OCI-LY1 (cell line): ENCODE results near the gene SERPINI2.

Source experiments
- H2AFZ ChIP-seq: fragments of 200-600 bp; sonication (generic), shearing (Covaris generic); 2 replicates; pipeline ENCODE4 v1.6.0; 2014; ENCODE audit warnings: antibody characterized with exemption, mild to moderate bottlenecking, low read length
- H3F3A ChIP-seq: fragments of 200-600 bp; sonication (generic), shearing (Covaris generic); 2 replicates; pipeline ENCODE4 v1.6.0; 2014; ENCODE audit warnings: mild to moderate bottlenecking, antibody characterized with exemption, low read length, moderate library complexity; ENCODE audit not compliant: insufficient read depth
- H3K27ac ChIP-seq: fragments of 200-600 bp; sonication (generic); 2 replicates; pipeline ENCODE4 v1.5.1; 2014; ENCODE audit warnings: low read length, mixed run types, mild to moderate bottlenecking, low read depth; ENCODE audit not compliant: poor library complexity, severe bottlenecking
- H3K27me3 ChIP-seq: fragments of 200-600 bp; sonication (generic); 2 replicates; pipeline ENCODE4 v1.6.0; 2014; ENCODE audit warnings: antibody characterized with exemption, mild to moderate bottlenecking, low read length, moderate library complexity; ENCODE audit not compliant: insufficient read depth
- H3K36me3 ChIP-seq: fragments of 200-600 bp; sonication (generic); 2 replicates; pipeline ENCODE4 v1.6.1; 2014; ENCODE audit warnings: mild to moderate bottlenecking, antibody characterized with exemption, low read length, moderate library complexity, mixed read lengths; ENCODE audit not compliant: insufficient read depth
- H3K4me1 ChIP-seq: fragments of 200-600 bp; sonication (generic); 2 replicates; pipeline ENCODE4 v1.5.1; 2014; ENCODE audit warnings: mild to moderate bottlenecking, low read length, moderate library complexity; ENCODE audit not compliant: insufficient read depth, severe bottlenecking
- H3K4me2 ChIP-seq: fragments of 200-600 bp; sonication (generic), shearing (Covaris generic); 2 replicates; pipeline ENCODE4 v1.6.1; 2014; ENCODE audit warnings: low read length
- H3K4me3 ChIP-seq: fragments of 200-600 bp; sonication (generic); 2 replicates; pipeline ENCODE4 v1.5.1; 2014; ENCODE audit warnings: low read length, low read depth, mild to moderate bottlenecking, mixed read lengths; ENCODE audit not compliant: poor library complexity, severe bottlenecking
- H3K79me2 ChIP-seq: fragments of 200-600 bp; shearing (Covaris generic); 2 replicates; pipeline ENCODE4 v1.6.1; 2016; ENCODE audit warnings: mixed run types, low read length, mixed read lengths; ENCODE audit not compliant: insufficient read depth
- H3K9ac ChIP-seq: fragments of 200-600 bp; sonication (generic), shearing (Covaris generic); 2 replicates; pipeline ENCODE4 v1.6.1; 2014; ENCODE audit warnings: mild to moderate bottlenecking, low read length, mixed read lengths
- H3K9me2 ChIP-seq: fragments of 200-600 bp; sonication (generic), shearing (Covaris generic); 2 replicates; pipeline ENCODE4 v1.6.1; 2014; ENCODE audit warnings: low read depth, mild to moderate bottlenecking, low read length, mixed read lengths
- H3K9me3 ChIP-seq: fragments of 200-600 bp; shearing (Covaris generic); 2 replicates; pipeline ENCODE4 v1.6.1; 2014; ENCODE audit warnings: low read length, mixed read lengths
- H4K20me1 ChIP-seq: fragments of 200-600 bp; sonication (generic), shearing (Covaris generic); 2 replicates; pipeline ENCODE4 v1.6.0; 2016; ENCODE audit warnings: mild to moderate bottlenecking, low read length; ENCODE audit not compliant: insufficient read depth
- CTCF ChIP-seq: fragments of 200-600 bp; sonication (generic), shearing (Covaris generic); IDR thresholded peaks from 2 replicates; pipeline ENCODE4 v1.5.1; 2017; ENCODE audit warnings: mild to moderate bottlenecking, antibody characterized with exemption, low read length, moderate library complexity, mixed read lengths
- EZH2 ChIP-seq: fragments of 200-600 bp; sonication (generic), shearing (Covaris generic); IDR thresholded peaks from 2 replicates; pipeline ENCODE4 v1.8.0; 2017; ENCODE audit warnings: borderline replicate concordance, mixed run types, mild to moderate bottlenecking, antibody characterized with exemption, low read length, moderate library complexity, mixed read lengths

The SERPINI2 gene

GRCh38 chr3:167489571-167489970 is 15.7 kb upstream of the SERPINI2 start:
- Histone ChIP-seq H2AFZ (no peak overlapping the region), H3K4me1 (no peaks in the 10 kb centered on the region), H3K9me2 (no peaks in the 10 kb centered on the region), H3F3A (no peaks in the 10 kb centered on the region), H3K9me3 (no peaks in the 10 kb centered on the region), H3K79me2 (no peaks in the 10 kb centered on the region), H3K27me3 (no peaks in the 10 kb centered on the region), H4K20me1 (no peaks in the 10 kb centered on the region), H3K4me3 (no peak overlapping the region), H3K4me2 (no peak overlapping the region), H3K27ac (no peak overlapping the region), H3K36me3 (no peaks in the 10 kb centered on the region), H3K9ac (no peak overlapping the region)
- no peak for TF ChIP-seq EZH2
- no peak for TF ChIP-seq CTCF

- Histone ChIP-seq H3K27me3 (no peaks in the 10 kb centered on the region), H3F3A (no peaks in the 10 kb centered on the region), H3K9me3 (no peaks in the 10 kb centered on the region), H3K9ac (no peak overlapping the region), H3K4me1 (no peaks in the 10 kb centered on the region), H3K36me3 (no peaks in the 10 kb centered on the region), H3K9me2 (no peaks in the 10 kb centered on the region), H3K27ac (no peak overlapping the region), H2AFZ (no peak overlapping the region), H4K20me1 (no peaks in the 10 kb centered on the region), H3K4me2 (no peak overlapping the region), H3K4me3 (no peak overlapping the region), H3K79me2 (no peaks in the 10 kb centered on the region)
- no peak for TF ChIP-seq EZH2
- no peak for TF ChIP-seq CTCF
Observed at GRCh38 chr3:167487556-167487955, 13.7 kb upstream of the SERPINI2 start.

- H4K20me1 ChIP-seq, result no peaks in the 10 kb centered on the region
- no peaks in the 10 kb centered on the region for H3K9me3 ChIP-seq
- H3K4me2 ChIP-seq, result no peak overlapping the region
- no peak overlapping the region for H3K9ac ChIP-seq
- no peaks in the 10 kb centered on the region for H3K27me3 ChIP-seq
- H3K79me2 ChIP-seq, result no peaks in the 10 kb centered on the region
- H3K27ac ChIP-seq, result no peak overlapping the region
- no peaks in the 10 kb centered on the region for H3F3A ChIP-seq
- no peaks in the 10 kb centered on the region for H3K4me1 ChIP-seq
- no peak overlapping the region for H3K4me3 ChIP-seq
- no peaks in the 10 kb centered on the region for H3K36me3 ChIP-seq
- no peaks in the 10 kb centered on the region for H3K9me2 ChIP-seq
- no peak overlapping the region for H2AFZ ChIP-seq
- no peak for TF ChIP-seq CTCF
- no peak for TF ChIP-seq EZH2
Observed at GRCh38 chr3:167484551-167484950, 10.7 kb upstream of the SERPINI2 start.
